ENCODE results near the gene RAB23. TPM values are rescaled to one million over a fixed set of nuclear protein-coding genes. Genes with fewer than 3 reads are reported as not detected.
"Not testable (repeated sequence)": the region's sequence is repeated elsewhere in the genome, so short reads cannot be mapped to it uniquely, and the experiment has no call there.

RAB23 gene
- total RNA-seq, 1 donor from 2014 or later = 15.3 TPM

GRCh38 chr6:57250348-57250747 lies 28.2 kb upstream of the RAB23 start:
- Mint-ChIP-seq H3K27ac (no peak overlapping the region), H3K36me3 (ENCODE audit: insufficient read depth) (no peaks in the 10 kb centered on the region), H3K9me3 (ENCODE audit: low read depth) (no peaks in the 10 kb centered on the region), H3K4me3 (ENCODE audit: low read depth) (no peak overlapping the region), H3K27me3 (no peaks in the 10 kb centered on the region), H3K4me1 (ENCODE audit: low read depth) (peaks cover 31% of the 10 kb centered on the region)
- DNase-seq (ENCODE audit: low spot score, unreplicated experiment) = no peak
- no peak for TF ChIP-seq CTCF (IDR thresholded peaks at IDR 0.05; ENCODE audit: unreplicated experiment)

- TF ChIP-seq CTCF (IDR thresholded peaks at IDR 0.05; ENCODE audit: unreplicated experiment) = no peak
- Mint-ChIP-seq H3K27me3 (no peaks in the 10 kb centered on the region), H3K27ac (no peak overlapping the region), H3K36me3 (ENCODE audit: insufficient read depth) (no peaks in the 10 kb centered on the region), H3K4me3 (ENCODE audit: low read depth) (no peak overlapping the region), H3K4me1 (ENCODE audit: low read depth) (peaks cover 15% of the 10 kb centered on the region), H3K9me3 (ENCODE audit: low read depth) (no peaks in the 10 kb centered on the region)
- DNase-seq (ENCODE audit: low spot score, unreplicated experiment) = no peak
Measured at GRCh38 chr6:57248311-57248895, 26.3 kb upstream of the RAB23 start.

GRCh38 chr6:57247603-57248002 lies 25.5 kb upstream of the RAB23 start:
- peaks cover 7% of the 10 kb centered on the region for H3K4me1 Mint-ChIP-seq (ENCODE audit: low read depth)
- no peak overlapping the region for H3K27ac Mint-ChIP-seq
- DNase-seq (ENCODE audit: low spot score, unreplicated experiment) = no peak
- H3K9me3 Mint-ChIP-seq (ENCODE audit: low read depth) = peaks cover 3% of the 10 kb centered on the region
- H3K36me3 Mint-ChIP-seq (ENCODE audit: insufficient read depth) = no peaks in the 10 kb centered on the region
- TF ChIP-seq CTCF (IDR thresholded peaks at IDR 0.05; ENCODE audit: unreplicated experiment) = no peak
- H3K4me3 Mint-ChIP-seq (ENCODE audit: low read depth) = no peak overlapping the region
- H3K27me3 Mint-ChIP-seq = no peaks in the 10 kb centered on the region

GRCh38 chr6:57246307-57246706 lies 24.2 kb upstream of the RAB23 start:
- no peak overlapping the region for H3K27ac Mint-ChIP-seq
- H3K9me3 Mint-ChIP-seq (ENCODE audit: low read depth) = peaks cover 3% of the 10 kb centered on the region
- no peak for DNase-seq (ENCODE audit: low spot score, unreplicated experiment)
- H3K36me3 Mint-ChIP-seq (ENCODE audit: insufficient read depth) = no peaks in the 10 kb centered on the region
- no peaks in the 10 kb centered on the region for H3K27me3 Mint-ChIP-seq
- no peak for TF ChIP-seq CTCF (IDR thresholded peaks at IDR 0.05; ENCODE audit: unreplicated experiment)
- no peak overlapping the region for H3K4me3 Mint-ChIP-seq (ENCODE audit: low read depth)
- H3K4me1 Mint-ChIP-seq (ENCODE audit: low read depth) = no peaks in the 10 kb centered on the region

GRCh38 chr6:57243954-57244353 lies 21.8 kb upstream of the RAB23 start:
- Mint-ChIP-seq H3K4me3 (ENCODE audit: low read depth) (no peak overlapping the region), H3K9me3 (ENCODE audit: low read depth) (peaks cover 3% of the 10 kb centered on the region), H3K27me3 (no peaks in the 10 kb centered on the region), H3K36me3 (ENCODE audit: insufficient read depth) (no peaks in the 10 kb centered on the region), H3K27ac (no peak overlapping the region), H3K4me1 (ENCODE audit: low read depth) (no peaks in the 10 kb centered on the region)
- TF ChIP-seq CTCF (IDR thresholded peaks at IDR 0.05; ENCODE audit: unreplicated experiment) = no peak
- no peak for DNase-seq (ENCODE audit: low spot score, unreplicated experiment)

- not testable (repeated sequence) for H3K4me3 Mint-ChIP-seq (ENCODE audit: low read depth); H3K9me3 Mint-ChIP-seq (ENCODE audit: low read depth); H3K27ac Mint-ChIP-seq; H3K27me3 Mint-ChIP-seq; H3K4me1 Mint-ChIP-seq (ENCODE audit: low read depth); DNase-seq (ENCODE audit: low spot score, unreplicated experiment); H3K36me3 Mint-ChIP-seq (ENCODE audit: insufficient read depth)
Measured at GRCh38 chr6:57243526-57243925, 21.4 kb upstream of the RAB23 start.
